ENCODE results near the gene OSTF1.

DNA sequence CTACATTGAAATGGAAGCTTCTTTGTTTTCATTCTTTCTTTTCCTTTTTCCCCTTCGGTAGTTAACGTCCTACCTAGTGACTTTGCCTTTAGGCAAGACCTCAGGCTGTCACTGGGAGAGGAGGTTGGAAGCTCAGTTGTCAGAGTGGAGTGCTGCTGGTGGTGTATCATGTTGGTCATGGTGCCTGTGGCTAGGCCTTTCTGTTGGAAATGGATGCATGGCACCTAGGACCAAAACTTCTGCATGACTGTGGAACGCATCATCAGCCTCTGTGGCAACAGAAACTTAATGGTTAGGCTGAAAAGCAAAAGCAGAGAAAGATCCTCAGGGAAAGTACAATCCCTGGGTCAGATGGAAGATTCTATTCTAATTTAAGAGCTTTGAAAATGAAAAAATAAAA, 57.9 kb downstream of the OSTF1 start:
- no peak for TF ChIP-seq POLR2A (IDR thresholded peaks at IDR 0.05; ENCODE audit: extremely low read depth, insufficient read length)
- TF ChIP-seq, protein P1, sequence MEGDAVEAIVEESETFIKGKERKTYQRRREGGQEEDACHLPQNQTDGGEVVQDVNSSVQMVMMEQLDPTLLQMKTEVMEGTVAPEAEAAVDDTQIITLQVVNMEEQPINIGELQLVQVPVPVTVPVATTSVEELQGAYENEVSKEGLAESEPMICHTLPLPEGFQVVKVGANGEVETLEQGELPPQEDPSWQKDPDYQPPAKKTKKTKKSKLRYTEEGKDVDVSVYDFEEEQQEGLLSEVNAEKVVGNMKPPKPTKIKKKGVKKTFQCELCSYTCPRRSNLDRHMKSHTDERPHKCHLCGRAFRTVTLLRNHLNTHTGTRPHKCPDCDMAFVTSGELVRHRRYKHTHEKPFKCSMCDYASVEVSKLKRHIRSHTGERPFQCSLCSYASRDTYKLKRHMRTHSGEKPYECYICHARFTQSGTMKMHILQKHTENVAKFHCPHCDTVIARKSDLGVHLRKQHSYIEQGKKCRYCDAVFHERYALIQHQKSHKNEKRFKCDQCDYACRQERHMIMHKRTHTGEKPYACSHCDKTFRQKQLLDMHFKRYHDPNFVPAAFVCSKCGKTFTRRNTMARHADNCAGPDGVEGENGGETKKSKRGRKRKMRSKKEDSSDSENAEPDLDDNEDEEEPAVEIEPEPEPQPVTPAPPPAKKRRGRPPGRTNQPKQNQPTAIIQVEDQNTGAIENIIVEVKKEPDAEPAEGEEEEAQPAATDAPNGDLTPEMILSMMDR (IDR thresholded peaks at IDR 0.05; ENCODE audit: low read depth, low read length) = no peak
- TF ChIP-seq, protein P2, sequence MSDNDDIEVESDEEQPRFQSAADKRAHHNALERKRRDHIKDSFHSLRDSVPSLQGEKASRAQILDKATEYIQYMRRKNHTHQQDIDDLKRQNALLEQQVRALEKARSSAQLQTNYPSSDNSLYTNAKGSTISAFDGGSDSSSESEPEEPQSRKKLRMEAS (IDR thresholded peaks at IDR 0.05; ENCODE audit: low read depth, low read length) = no peak

Data from NB4 (cell line).